Measurements from ENCODE around the gene CAMTA1. TPM values are rescaled to one million over a fixed set of nuclear protein-coding genes. Genes with fewer than 3 reads are reported as not detected.
"Not testable (repeated sequence)": the region's sequence is repeated elsewhere in the genome, so short reads cannot be mapped to it uniquely, and the experiment has no call there.

The CAMTA1 gene
- total RNA-seq, 1 experiment from 2014 or later = 102 TPM

DNA sequence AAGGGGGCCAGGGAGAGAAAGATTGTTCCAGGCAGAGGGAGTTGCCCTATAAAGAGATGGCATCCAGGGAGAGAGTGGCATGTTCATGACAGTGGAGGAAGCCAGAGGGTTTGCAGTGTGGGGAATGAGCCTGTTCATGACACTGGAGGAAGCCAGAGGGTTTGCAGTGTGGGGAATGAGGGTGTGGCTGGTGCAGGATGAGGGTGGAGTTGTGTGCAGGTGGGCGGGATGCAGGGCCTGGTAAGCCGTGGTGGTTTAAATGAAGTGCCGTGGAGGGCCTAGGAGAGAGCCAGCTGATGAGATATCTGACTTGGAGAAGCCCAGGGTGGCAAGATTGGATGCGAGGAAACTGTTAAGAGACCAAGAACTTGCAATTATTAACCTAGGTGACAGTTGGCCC lies 131.8 kb downstream of the CAMTA1 start:
- Histone ChIP-seq H3K27me3 (ENCODE audit: control insufficient read depth, insufficient read depth, low read length) (no peaks in the 10 kb centered on the region; the same call in 1 of the 2 replicates), H3K4me3 (ENCODE audit: insufficient read depth, low read depth, low read length) (no peak overlapping the region), H3K36me3 (replicated peaks; ENCODE audit: control insufficient read depth, insufficient read depth, low read length) (no peaks in the 10 kb centered on the region)
- peak; percentile 17 for DNase-seq

DNA sequence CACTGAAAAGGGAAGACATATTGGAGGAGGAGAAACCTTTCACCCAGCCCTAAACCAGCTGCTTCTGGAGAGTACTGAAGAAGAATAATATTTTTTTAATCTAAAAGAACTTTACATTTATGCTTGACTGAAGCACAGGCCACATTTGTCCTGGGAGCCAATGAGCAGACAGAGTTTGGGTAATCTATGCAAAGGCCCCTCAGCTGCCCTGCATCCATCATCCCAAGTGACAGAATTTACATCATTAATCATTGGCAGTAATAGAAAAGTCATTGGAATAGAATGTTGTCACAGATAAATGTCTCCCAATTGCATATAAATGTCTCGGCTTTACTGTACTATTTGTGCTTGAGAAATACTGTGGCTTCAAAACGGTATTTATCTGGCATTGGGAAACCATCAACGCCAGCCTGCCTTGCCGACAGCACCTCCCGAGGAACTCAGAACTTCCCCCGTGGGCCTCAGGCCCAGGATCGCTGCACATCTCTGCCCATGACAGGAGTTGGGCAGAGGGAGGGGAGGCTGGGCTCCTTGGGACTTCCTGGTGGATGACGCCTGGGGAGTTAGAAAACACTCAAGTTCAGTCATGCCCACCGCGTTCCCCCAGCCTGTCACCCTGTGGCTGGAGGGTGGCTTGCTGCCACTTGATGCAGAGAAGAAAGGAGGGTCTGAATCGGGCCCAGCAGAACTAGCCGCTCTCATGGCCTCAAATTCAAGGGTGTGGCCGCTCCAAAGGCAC lies 133.1 kb downstream of the CAMTA1 start:
- DNase-seq = peak; percentile 30
- Histone ChIP-seq H3K4me3 (ENCODE audit: insufficient read depth, low read depth, low read length) (no peak overlapping the region), H3K27me3 (ENCODE audit: control insufficient read depth, insufficient read depth, low read length) (no peaks in the 10 kb centered on the region; the same call in 1 of the 2 replicates), H3K36me3 (replicated peaks; ENCODE audit: control insufficient read depth, insufficient read depth, low read length) (no peaks in the 10 kb centered on the region)

DNA sequence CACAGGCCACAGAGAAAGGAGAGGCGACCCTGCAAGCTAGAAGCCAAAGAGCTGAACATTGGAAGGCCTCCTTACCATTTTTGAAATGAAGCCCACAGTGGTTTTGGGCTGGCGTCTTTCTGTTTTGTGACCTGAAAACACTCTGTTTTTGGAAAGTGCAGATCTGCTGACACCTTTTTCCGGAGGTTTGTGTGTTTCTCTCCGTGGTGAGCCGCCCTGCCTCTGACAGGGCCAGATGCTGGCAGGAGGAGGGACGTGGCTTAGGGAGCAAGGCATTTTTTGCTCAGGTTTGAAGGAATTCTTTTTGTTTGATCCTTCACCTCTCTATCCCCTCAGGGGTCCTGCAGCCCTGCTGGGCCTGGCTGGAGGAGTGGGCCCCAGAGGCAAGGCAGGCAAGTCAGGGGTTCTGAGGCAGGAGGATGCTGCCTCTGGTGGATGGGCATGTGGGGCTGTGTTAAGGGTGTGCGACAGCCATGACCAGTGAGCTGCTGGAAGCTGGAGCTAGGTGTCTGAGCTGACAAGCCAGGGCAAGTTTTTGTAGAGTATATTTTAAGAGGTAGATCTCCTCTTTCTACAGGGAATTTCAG lies 133.8 kb downstream of the CAMTA1 start:
- no peak overlapping the region for H3K4me3 ChIP-seq (ENCODE audit: insufficient read depth, low read depth, low read length)
- H3K36me3 ChIP-seq (replicated peaks; ENCODE audit: control insufficient read depth, insufficient read depth, low read length) = no peaks in the 10 kb centered on the region
- peak; percentile 53 for DNase-seq
- H3K27me3 ChIP-seq (ENCODE audit: control insufficient read depth, insufficient read depth, low read length) = no peaks in the 10 kb centered on the region; the same call in 1 of the 2 replicates

DNA sequence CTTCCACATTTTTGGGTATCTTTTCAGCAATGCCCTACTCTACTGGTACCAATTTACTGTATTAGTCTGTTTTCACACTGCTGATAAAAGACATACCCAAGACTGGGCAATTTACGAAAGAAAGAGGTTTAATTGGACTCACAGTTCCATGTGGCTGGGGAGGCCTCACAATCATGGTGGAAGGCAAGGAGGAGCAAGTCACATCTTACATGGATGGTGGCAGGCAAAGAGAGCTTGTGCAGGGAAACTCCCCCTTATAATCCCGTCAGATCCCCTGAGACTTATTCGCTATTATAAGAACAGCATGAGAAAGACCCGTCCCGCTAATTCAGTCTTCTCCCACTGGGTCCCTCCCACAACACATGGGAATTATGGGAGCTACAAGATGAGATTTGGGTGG lies 136.3 kb downstream of the CAMTA1 start:
- H3K27me3 ChIP-seq (ENCODE audit: control insufficient read depth, insufficient read depth, low read length); H3K4me3 ChIP-seq (ENCODE audit: insufficient read depth, low read depth, low read length); H3K36me3 ChIP-seq (replicated peaks; ENCODE audit: control insufficient read depth, insufficient read depth, low read length); DNase-seq: not testable (repeated sequence)

DNA sequence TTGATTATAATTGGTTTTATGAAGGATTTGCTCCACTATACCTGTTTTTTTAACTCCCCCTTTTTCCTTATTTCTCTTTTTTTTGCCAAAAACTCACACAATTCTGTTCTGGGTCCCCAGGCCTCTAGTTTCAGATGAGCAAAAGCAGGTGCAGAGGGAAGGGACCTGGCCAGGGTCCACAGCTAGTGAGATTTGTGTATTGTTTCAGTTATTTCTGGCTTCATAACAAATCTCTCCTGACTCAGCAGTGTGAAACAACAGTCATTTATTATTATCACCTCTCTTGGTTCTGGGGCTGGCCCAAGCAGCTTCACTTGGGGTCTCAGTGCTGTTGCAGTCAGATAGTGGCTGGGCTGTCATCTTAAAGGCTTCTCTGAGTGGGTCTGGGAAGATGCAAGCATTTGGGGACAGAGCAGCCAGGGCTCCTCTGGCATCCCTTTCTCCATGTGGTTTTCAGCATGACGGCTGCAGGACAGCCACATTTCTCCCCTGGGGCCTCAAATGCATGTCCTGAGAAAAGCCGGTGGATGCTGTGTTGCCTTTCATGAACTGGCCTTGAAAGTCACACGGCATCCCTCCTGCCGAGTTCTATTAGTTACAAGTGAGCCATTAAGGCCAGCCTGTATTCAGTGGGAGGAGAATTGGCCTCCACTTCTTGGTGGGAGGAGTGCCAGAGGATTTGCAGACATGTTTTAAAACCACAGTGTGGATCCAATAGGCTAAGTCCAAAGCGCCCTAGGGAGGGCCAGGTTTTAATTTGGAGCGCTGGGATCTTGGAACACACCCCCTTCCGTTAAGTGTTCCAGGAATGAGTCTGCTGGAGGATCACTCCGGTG lies 137.1 kb downstream of the CAMTA1 start:
- DNase-seq = peak; percentile 30
- Histone ChIP-seq H3K4me3 (ENCODE audit: insufficient read depth, low read depth, low read length) (no peak overlapping the region), H3K36me3 (replicated peaks; ENCODE audit: control insufficient read depth, insufficient read depth, low read length) (no peaks in the 10 kb centered on the region), H3K27me3 (ENCODE audit: control insufficient read depth, insufficient read depth, low read length) (no peaks in the 10 kb centered on the region)

DNA sequence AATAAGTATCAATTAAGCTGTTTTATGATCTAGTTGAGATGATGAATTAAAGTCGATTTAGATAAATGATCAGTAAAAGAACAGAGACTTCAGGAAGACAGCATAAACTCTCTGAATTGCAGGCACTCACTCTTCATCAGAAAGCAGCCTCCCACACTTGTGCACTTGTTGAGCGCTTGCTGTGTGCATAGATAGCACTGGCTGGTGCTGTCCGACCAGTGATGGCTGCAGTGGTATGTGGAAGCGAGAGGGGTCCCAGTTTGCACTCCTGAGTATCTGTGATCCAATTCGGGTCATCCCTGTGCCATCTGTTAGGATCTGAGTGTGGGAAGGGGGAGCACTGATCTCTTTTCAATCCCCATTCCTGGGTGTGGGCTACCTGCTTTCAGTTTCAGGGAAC lies 137.8 kb downstream of the CAMTA1 start:
- Histone ChIP-seq H3K27me3 (ENCODE audit: control insufficient read depth, insufficient read depth, low read length) (no peaks in the 10 kb centered on the region), H3K36me3 (replicated peaks; ENCODE audit: control insufficient read depth, insufficient read depth, low read length) (no peaks in the 10 kb centered on the region)
- DNase-seq = peak; percentile 10

DNA sequence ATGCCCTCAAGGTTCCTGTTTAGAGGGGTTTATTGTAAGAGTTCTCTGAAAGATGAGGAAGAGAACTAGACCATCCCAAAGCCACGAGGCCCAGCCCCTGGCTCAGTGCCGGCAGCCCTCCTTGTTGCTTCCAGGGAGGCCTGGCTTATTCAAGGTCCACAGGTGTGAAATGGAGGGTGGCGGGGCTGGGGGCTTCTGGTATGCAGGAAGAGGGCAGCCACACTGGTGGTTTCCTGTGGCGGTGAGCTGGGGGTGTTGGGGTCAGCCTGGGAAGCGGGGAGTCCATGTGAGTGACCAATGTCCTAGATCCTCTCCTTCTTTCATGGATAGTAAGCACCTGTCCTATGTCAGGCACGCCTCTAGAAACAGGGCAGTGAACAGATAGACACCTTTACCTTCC lies 138.2 kb downstream of the CAMTA1 start:
- no peak overlapping the region for H3K4me3 ChIP-seq (ENCODE audit: insufficient read depth, low read depth, low read length)
- H3K36me3 ChIP-seq (replicated peaks; ENCODE audit: control insufficient read depth, insufficient read depth, low read length) = no peaks in the 10 kb centered on the region
- peak; percentile 16 for DNase-seq
- H3K27me3 ChIP-seq (ENCODE audit: control insufficient read depth, insufficient read depth, low read length) = no peaks in the 10 kb centered on the region

More for the DNA sequence above, 137.8 kb downstream of the CAMTA1 start:
- H3K4me3 ChIP-seq (ENCODE audit: insufficient read depth, low read depth, low read length) = no peak overlapping the region

DNA sequence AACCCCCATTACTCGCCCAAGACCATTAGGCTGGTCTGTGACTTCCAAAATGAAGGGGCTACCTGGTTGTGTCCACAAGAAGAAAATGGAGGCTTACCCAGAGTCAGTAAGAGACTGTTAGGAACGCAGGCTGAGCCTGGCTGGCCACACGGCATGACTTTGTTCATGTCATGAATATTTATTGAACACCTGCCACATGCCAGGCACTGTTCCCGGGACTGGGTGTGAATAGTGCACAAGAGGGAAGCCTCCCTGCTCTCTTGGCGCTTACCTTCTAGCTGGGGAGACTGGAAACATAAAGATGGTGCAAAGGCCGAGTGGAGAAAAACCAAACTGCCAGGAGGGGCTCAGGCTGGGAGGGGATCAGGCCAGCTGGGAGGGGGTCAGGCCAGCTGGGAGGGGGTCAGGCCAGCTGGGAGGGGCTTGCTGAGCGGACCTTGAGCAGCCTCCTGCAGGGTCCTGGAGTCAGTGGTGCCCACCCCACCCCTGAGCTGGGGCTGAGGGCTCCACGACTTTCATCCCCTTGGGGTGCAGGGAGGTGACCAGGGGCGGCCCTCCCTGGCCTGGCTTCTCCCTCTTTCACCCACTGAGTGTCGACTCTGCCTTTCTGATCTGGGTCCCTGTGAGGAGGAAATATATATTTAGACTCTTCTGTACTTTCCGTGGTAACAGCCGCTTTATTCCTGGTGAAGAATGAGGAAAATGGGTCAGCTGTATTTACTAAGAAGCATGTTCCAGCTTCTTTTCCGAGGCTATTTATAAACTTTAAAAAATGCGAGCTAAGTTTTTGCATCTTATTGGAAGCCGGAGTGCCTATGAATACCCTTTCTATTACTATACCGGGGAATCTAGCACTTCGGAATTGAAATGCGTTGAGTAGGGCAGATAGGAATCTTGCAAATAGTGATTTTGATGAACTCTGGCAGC lies 139.0 kb downstream of the CAMTA1 start:
- H3K36me3 ChIP-seq (replicated peaks; ENCODE audit: control insufficient read depth, insufficient read depth, low read length) = no peaks in the 10 kb centered on the region

DNA sequence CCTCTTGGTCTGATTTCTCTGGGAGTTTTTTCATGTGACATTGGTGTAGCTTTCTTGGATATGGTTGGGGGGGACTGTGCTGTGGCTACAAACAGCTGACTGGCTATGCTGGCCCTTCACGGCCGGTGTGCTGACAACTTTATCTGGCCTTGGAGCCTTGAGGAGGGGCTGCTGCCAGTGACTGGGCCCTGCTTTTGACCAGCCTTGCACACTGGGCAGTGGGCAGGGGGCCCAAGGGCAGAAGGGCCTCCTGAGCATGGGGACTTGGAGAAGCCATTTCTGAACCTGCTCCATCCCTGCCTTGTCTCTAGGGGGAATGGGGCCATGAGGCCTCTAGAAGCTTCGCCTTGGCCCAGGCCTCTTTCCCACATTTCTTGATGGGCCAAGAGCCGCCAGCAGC lies 139.6 kb downstream of the CAMTA1 start:
- Histone ChIP-seq H3K4me3 (ENCODE audit: insufficient read depth, low read depth, low read length) (no peak overlapping the region), H3K36me3 (replicated peaks; ENCODE audit: control insufficient read depth, insufficient read depth, low read length) (no peaks in the 10 kb centered on the region), H3K27me3 (ENCODE audit: control insufficient read depth, insufficient read depth, low read length) (no peaks in the 10 kb centered on the region)
- DNase-seq = no peak

More for the DNA sequence above, 139.0 kb downstream of the CAMTA1 start:
- no peak for DNase-seq
- Histone ChIP-seq H3K27me3 (ENCODE audit: control insufficient read depth, insufficient read depth, low read length) (no peaks in the 10 kb centered on the region), H3K4me3 (ENCODE audit: insufficient read depth, low read depth, low read length) (no peak overlapping the region)

DNA sequence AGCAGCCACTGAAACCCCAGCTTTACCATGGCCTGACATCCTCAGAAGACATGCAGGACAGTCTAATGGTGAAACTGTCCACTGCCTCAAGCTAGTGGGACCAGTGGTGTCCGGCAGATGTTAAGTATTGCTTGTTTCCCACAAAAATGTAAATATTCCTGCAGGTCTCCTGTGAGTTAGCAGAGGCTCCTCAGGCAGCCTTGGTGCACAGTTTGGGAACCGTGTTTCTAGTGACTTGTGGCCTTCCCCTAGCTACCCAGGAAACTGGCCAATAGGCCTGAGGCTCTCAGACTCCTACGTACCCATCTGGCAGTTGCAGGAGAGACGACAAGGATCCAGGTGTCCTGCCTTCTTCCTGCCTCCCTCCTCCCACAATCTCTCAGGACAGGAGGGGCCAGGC lies 142.4 kb downstream of the CAMTA1 start:
- H3K4me3 ChIP-seq (ENCODE audit: insufficient read depth, low read depth, low read length) = no peak overlapping the region
- no peaks in the 10 kb centered on the region for H3K27me3 ChIP-seq (ENCODE audit: control insufficient read depth, insufficient read depth, low read length)
- DNase-seq = no peak
- no peaks in the 10 kb centered on the region for H3K36me3 ChIP-seq (replicated peaks; ENCODE audit: control insufficient read depth, insufficient read depth, low read length)

DNA sequence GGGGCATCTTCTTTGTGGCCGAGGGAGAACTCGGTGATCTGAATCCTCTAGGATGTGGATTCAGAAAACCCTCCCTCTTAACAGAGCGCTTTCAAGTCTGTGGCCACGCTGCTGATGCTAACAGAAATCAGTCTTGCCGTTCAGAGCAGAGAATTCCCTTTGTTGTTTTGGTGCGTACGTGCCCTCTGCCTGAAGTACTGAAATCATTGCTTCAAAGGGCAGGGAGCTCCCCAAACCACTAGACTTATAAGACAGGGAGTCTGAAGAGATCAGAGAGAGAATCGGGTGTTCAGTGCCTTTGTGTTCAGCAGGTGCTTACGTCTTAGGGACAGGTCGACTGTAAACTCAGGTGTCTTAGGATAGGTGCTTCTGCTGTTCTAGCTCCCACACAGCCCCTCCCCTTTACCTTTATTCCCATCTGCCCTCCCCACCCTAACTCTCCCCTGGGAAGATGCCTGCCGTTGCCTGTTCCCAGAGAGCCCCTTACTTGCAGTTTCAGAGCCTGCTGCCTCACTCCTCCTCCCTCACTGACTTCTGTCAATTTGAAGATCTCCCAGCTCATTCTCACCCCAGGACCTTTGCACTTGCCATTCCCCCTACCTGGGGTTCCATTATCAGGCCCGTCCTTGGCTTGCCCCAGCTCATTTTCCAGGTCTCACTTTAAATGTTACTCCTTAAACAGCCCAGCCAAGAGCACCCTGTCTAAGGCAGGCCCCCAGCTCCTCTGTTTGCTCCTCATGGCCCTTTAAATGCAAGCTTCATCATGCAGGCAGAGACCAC lies 143.0 kb downstream of the CAMTA1 start:
- no peak for DNase-seq
- H3K27me3 ChIP-seq (ENCODE audit: control insufficient read depth, insufficient read depth, low read length) = no peaks in the 10 kb centered on the region
- H3K4me3 ChIP-seq (ENCODE audit: insufficient read depth, low read depth, low read length) = no peak overlapping the region
- no peaks in the 10 kb centered on the region for H3K36me3 ChIP-seq (replicated peaks; ENCODE audit: control insufficient read depth, insufficient read depth, low read length)

DNA sequence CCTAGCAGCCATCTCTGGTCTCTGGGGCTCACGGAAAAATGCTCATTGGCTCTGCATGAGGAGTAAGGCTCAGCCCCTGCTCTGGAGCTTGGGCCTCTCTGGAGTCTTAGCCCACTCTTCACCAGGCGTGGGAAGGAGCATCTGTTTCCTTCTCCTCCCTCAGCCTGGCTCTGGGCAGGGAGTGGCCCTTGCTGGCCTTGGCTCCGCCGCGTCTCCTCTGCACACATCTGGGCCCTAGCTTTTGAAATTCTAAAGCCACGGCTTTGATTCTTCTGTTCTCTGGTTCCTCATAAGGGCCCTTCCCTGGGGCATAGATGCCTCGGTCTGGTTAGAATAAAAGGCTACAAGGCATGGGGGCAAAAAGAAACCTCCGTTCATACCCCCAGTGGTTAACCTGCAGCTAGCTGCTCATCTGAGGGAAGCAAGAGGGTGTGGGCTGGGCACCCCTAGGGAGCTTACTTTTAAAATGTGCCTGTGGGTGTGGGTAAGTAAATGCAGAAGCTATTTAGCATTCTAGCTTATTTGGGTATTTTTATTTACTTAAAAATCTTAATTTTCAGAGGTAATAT lies 145.6 kb downstream of the CAMTA1 start:
- Histone ChIP-seq H3K4me3 (ENCODE audit: insufficient read depth, low read depth, low read length) (no peak overlapping the region), H3K27me3 (ENCODE audit: control insufficient read depth, insufficient read depth, low read length) (no peaks in the 10 kb centered on the region), H3K36me3 (replicated peaks; ENCODE audit: control insufficient read depth, insufficient read depth, low read length) (no peaks in the 10 kb centered on the region)
- no peak for DNase-seq

DNA sequence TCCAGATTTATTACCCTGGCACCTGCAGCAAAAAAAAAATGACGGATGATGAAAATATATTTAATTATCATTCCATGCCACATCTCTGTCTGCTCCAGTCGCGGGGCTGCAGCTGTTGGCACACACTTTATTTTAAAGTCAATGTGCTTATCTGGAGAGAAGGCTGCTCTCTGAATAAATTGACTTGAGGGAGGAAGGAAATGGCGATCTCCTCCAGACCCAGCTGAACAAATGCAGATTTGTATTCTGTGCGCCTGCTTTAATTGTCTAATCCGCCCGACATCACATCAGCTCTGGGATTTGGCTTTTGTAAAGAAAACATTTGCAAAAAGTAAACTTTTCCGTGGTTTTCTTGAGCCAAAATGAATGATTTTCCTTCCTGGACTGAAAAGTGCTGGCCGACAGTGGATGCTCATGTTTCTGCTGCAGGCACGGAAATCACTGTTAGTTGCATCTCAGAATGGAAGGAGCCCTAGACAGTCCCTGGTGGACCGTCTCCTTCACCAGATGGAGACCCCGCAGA lies 150.2 kb downstream of the CAMTA1 start:
- H3K4me3 ChIP-seq (ENCODE audit: insufficient read depth, low read depth, low read length) = no peak overlapping the region
- no peak for DNase-seq
- H3K36me3 ChIP-seq (replicated peaks; ENCODE audit: control insufficient read depth, insufficient read depth, low read length) = no peaks in the 10 kb centered on the region
- H3K27me3 ChIP-seq (ENCODE audit: control insufficient read depth, insufficient read depth, low read length) = no peaks in the 10 kb centered on the region
